Stromal cell of bone marrow (primary cell): ENCODE results near the gene COL4A2.
A peak's percentile ranks its signal among the peaks of the same experiment; 100 is the strongest.

Source experiments
- DNase-seq: peaks from one replicate; pipeline ENCODE4 v3.0.0-alpha.2; 2012; ENCODE audit warnings: low read depth

Gene COL4A2

DNA sequence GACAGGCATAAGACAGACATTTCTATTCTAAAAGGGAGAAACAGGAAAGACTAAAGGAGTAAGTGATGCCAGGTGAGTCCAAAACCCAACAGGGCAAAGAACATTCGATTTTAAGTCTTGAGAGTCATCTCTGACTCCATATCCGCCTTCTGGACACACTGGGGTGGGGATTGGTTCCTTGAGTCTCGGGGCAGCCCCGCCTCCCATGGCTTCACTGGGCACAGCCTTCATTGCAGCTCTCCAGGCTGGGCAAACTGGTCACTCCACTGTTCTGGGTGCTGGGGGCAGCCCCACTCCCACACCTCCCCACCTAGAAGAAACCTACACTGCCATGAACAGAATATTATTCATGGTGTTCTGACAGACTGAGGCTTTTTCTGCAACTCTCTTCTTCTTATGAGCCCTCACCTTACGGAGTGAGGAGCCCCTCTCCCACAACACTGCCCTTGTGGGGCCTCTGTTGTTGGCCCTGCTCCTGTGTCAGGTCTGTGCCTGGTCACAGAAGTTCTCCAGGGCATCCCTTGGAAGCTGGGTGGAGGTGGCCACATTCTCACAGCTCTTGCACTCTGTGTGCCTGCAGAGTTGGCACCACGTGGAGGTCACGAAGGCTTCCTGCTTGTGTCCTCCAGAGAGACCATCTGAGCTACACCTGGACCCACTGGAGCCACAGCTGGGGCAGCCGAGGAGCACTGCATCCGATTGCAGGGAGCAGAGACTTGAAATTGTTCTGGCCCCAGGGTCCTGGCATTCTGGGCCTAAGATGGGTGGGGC, 95.4 kb downstream of the COL4A2 start:
- DNase-seq, result no peak

DNA sequence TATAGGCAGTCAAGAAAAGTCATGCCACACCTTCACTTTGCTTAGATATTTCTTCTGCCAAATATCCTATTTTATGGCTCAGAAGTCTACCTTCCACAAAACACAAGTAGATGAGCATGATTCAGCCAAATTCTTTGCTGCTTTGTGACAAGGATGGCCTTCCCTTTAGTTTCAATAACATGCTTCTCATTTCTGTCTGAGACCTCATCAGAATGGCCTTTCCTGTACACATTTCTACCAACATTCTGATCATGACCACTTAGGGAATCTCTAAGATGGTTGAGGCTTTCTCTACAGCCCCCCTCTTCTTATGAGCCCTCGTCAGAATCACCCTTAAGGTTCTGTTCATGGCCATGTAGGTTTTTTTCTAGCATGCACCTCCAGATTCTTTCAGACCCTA, 96.2 kb downstream of the COL4A2 start:
- no peak for DNase-seq

DNA sequence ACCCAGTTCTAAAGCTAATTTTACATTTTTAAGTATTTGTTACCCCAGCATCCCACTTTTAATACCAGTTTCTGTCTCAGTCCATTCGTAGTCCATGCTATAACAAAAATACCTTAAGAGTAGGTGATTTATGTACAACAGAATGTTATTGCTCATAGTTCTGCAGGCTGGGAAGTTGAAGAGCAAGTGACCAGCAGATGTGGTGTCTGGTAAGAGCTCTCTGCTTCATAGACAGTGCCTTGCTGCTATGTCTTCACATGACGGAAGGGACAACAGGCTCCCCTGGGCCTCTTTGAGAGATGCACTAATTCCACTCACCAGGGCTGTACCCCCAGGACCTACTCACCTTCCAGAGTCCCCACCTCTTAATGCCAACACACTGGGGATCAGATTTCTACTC, 96.6 kb downstream of the COL4A2 start:
- no peak for DNase-seq

DNA sequence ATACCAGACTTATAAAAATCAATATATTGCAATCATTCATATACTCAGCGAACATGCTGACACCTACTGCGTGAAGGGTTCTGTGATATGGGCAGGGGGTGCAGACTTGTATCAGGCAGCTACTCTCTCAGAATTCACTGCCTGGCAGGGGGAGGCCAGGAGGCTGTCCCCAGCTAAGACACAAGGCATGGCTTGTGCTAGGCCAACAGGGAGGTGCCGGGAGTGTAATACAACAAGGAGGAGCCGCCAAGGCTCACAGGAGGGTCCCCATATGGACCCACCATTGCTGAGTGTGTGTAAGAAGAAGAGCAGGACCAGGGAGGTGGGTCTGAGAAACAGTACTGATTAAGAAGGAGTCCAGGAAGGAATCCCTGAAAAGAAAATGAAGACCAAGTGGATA, 97.2 kb downstream of the COL4A2 start:
- no peak for DNase-seq

DNA sequence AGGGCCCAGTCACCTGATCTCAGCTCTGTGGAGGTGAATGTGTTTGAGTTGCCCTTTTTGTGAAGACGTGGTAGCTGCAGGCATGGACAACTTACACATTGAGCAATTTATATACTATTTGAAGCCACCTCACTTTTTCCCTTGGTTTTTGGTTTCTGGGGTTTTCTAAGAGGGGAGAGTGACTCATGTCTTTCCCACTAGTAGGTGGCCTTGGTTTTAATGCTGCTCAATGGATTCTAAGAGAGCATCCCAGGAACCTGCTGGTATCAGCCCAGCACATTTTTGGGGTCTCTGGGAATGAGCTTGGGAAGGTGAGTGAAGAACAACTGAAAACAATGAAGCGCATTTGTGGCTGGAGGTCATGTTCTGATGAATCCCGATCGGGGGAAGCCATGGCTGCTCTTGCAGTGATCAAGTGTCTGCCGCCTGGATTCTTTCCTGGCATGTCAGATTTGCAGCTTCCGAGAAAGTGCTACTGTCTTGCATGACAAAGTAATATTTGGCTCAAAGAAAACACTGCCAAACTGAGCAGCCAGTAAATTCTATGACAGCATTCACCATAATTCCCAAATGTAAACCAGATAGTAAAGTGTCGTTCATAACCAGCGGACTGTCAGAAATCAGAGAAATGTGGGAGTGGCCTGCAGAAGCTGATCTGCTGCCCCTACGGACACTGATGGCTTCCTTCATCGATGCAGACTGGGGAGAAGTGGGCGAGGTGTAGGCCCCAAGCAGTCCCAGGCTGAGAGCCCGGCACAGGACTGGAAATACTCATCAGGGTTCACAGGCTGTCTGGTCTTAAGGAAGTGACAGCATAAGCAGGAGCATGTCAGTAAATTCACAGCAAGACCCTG, 98.7 kb downstream of the COL4A2 start:
- peak; percentile 80 for DNase-seq

DNA sequence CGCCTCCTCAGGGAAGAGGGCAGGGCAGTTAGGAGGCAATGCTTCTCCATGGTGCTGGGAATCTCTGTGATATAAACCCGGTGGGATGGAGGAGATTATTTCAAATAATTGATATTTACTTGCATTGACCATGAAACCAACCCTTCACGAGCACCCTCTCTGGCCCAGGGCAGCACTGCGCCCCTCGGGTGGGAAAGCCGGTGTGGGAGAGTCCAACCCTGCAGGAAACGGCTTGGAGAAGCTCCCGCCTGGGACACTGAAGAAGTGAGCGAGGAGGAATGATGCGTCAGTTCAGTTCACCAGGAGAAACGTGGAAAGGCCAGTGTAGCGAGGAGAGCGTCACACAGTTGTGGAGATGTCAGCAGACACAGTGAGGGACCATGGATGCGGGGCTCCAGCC, 99.9 kb downstream of the COL4A2 start:
- DNase-seq, result no peak

DNA sequence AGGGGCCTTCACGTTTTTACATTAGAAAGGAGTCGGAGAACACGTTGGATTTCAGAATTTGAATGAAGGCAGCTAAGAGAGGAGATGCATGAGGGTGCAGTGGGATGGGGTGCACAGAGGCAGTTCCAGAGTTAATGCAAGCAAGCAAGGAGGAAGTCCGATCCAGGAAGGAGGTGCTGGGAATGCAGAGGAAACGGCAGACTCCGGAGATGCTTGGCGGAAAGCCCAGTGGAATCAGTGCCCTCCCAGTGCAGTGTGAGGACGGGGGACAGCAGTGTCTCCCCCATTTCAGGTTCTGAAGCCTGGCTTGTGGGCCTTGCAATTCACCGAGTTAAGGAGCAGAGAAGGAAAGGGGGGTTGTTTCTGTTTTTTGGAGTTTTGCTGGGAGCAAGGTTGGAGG, 100.4 kb downstream of the COL4A2 start:
- no peak for DNase-seq

DNA sequence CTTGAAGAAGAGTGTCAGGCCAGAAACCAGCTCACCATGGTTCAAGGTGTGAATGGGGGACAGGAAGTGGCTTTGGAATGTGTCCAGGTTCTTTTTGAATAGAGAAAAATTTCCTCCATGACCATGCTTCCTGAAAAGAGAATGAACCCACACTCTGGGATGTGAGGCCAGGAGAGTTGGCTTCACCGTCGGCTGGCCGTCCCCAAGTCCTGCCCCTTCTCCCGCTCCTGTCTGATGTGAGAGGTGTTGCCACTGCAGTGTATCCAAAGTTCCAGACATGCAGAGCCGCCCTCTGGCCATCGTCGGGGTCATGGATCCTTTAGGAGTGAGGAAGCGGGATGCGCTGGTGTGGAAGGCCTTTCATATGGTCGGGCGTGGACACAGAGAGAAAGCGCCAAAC, 101.2 kb downstream of the COL4A2 start:
- no peak for DNase-seq

DNA sequence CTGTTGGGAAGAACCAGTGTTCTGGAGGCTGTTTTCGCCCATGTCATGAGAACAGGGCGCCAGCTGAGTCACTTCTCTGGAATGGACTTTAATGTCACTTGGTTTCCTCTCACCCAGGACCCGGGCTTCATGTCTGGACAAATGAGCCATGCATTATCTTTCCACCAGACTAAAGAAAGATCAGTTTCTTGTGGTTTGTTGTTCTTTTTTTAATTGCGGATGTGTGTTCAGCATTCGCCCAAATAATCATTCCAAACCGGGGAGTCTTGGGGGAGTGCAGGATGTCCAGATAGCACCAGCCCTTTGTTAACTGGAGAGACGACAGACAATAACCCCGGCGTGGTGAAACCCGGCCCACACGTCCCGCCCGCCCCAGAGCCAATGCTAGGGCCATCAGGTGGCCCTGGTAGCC, 102.5 kb downstream of the COL4A2 start:
- peak; percentile 46 for DNase-seq

DNA sequence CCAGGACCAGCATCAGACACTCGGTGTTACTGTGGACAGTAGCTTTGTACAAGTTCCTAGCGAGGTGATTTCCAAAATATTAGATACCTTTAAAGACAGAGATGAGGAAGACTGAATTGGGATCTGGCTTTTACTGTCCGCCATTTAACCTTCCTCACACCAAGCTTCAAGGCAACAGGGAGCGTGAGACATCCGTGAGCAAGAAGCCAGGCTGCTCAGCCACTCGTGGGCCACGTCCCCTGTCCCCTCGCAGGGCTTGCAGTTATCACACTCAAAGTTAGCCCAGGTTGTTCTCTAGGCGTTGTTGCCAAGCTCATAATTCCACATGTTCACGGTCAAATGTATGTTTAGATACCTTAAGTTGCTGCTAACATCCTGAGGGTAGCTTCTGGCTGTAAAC, 102.9 kb downstream of the COL4A2 start:
- no peak for DNase-seq

DNA sequence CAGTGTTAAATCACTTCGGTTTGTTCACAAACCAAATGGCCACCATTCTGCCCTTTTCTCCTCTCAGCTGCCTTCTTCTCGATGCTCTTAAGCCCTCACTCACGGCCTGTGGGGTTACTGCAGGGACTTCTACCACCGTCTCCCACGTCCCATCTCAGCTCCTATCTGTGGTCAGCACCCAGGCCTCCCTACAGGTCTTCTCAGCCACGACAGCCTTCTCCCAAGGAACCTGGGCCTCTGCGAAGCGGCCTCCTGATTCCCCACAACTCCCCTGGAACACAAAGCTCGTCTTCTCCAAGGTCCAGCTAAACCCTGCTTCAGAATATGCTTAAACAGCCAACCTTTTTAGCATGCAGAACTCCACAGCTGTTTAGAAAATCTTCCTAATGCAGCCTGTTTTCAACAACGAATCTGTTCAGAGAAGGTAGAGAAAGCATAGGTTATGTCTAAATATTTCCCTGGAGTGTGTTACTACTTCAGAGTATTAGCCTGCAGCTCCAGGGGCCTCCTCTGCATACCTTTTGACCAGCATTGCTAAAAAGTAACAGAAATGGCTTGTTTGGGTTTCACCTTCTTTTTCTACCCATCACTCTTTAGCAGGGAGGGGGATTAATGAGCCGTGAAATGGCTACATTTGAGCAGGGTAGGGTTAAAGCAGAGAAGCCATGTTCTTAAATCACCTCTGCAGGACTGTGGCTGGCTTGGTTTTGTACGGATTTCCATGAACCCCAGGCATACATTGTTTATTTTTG, 104.0 kb downstream of the COL4A2 start:
- DNase-seq, result no peak

DNA sequence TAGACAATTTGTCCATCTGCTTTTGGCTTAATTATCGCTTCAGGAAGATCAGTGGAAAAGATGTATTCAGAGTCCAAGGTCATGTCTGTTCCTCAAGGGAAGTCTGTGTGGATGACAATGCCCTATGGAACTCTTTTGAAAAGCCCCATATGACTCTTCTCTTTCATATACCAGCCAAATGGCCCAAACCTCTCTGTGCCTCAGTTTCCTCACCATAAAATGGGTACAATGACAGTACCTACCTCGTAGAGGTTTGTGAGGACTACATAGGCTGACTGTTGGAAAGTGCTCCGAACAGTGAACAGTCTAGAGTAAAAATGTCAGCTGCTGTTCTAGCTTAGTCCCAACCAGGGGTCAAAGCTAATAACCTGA, 104.6 kb downstream of the COL4A2 start:
- no peak for DNase-seq

DNA sequence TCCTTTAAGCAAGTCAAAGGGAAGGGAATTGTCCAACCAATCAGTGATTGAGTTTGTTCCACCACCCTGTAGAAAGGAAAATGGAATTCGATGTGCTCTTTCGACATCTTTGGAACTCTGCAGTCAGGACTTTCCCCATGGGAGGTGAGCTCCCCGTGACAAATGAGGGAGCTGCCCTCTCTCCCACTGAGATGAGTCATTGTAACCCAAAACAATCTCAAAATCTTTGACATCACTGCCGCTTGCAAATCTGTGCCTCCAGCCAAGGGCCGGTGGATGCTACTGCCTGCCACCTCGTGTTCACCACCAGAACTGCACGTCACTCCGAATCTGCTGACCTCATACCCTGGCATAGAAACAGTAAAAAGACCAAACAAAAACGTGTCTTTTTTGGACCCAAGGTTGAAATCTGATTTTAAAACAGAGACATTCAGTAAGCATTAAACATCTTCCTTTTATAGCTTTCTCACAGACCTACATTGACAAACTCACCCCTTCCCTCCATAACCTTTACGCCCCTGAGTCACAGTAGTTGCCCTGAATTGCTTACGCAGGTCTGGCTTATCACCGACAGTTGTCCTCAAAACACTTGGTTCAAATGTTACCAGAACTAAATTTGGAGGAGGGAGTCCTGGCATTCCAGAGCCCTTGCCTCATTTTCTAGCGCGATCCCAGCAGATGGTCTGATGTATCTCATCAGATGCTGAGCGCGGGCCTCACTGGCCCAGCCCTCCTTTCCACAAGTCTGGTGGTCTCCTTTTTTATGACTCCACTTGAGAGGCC, 105.2 kb downstream of the COL4A2 start:
- DNase-seq, result peak; percentile 99

DNA sequence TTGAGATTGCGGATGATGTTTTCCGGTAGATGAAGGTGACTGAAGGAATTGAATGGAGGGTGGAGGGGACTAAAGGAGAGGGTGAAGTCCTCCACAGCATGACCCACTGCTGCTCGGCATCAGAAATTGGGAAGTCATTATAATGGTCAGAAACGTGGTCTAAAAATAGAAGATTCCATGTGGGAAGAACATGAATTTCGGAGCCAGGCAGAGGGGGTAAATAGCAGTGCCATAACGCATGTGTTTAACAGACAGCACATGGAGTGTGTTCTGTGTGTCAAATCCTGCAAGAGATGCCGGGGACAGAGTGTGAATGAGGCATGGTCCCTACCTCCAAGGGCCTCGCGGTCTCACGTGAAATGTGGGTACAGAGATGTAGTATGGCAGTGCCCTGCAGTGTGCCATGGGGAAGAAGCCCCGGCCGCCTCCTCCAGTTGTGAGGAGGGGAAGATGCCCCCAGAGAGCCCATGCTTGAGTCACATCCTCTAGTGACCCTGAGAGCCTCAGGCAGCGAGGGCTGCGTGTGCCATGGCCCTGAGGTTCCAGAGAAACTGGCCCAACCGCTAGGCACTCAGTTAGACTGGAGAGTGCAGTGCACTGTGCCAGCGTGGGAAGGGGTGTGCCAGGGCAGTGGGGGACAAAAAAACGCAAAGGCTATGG, 106.1 kb downstream of the COL4A2 start:
- DNase-seq, result no peak

DNA sequence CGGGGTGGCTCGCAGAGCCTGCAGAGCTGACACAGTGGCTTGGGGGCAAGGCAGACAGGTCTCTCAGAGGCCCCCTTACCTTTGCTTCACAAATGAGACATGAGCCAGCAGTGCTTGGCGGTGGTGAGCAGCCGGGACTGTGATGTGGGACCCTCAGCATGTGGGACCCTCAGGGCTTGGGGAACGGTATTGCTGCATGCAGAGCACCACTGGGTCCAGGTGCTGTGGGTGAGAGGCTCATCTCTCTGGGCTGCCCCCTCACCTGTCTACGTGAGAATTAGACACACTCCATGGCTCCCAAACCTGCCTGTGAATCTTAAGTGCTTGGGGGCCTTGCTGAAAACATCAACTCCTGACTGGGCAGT, 106.6 kb downstream of the COL4A2 start:
- DNase-seq, result no peak

DNA sequence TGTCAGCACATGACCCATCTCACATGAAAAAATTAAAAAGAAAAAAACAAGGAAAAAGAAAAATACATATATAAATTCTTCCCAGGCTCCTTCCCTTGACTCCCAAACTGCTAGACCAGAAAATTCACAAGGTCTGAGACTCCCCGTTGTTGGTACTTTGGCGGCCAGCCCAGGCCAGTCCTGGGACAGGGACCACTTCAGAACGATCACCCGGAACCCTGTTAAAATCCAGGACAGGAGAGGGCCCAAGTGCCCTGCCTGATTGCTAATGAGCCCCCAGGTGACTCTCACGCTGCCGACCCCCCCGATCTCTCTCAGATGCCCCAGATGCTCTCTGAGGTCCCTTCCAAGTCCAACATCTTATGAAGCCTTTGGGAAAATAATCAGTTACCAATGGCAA, 107.2 kb downstream of the COL4A2 start:
- DNase-seq, result no peak

DNA sequence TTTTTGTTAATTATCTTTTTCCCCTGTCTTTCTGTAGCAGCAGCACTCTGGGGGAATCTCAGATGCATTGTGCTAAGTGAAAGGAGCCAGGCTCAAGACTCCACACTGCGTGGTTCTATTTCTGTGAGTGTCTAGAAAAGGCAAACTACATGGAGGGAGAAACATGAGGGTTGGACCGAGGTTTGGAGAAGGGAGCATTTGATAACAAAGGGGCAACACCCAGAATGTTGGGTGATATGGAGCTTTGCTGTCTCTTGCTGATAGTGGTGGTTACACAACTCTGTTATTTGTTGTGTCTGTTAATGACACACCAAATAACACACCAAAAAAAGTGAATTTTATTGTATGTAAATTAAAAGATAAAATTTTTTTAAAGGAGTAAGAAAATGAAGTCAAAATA, 107.8 kb downstream of the COL4A2 start:
- no peak for DNase-seq

DNA sequence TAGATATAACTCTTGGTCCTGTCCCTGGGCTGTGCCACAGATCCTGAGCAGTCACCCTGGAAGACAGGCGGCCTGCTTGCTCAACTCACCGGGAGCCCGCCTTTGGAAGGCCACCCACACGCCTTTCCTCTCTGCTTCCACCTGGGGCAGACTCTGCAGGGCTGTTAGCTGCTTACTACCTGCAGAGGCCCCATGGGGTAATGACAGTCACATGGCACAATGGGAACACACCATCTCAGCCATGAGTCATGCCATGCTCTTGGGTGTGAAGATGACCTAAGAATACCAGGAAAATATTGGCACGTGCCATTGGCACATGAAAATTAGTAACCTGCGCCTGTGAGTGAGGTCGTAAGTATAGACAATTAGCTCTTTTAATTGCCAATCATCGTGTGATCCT, 108.6 kb downstream of the COL4A2 start:
- DNase-seq, result no peak

DNA sequence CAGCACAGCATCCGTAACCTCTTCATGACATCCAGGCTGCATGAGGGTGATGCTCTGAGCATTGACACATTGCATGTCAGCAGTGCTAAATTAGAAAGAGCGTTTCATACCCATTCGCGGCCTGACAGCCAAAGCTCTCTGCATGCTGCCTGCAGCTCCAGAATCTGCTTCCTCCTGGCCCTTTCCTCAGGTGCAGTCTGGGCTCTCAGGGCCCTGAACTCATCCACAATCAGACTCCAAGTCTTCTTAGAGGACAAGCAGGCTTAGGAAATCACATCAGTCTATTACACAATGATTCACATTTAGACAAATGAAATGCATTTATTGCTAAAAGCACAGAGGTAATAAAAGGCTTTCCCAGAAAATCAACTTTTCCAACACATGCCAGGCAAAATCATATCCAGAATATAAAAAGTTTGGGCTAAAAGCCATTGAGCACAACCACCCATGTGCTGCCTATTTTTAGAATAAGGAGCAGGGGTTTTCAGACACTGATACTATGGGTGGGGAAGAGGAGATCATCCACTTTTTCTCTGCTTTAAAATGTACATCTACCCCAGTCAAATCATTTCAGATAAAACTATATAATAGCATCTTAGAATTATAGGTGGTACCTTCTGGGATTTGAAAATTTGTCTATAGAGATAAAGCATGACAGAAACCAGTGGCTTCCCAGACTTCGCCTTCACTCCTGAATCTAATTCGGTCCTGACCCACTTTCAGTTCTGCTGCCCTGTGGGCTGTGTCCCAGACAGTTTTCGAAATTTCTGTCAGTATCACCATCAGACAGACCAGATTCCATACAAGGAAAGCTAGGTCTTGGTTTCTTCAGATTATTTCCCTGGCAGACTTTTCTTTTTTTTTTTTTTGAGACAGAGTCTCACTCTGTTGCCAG, 109.3 kb downstream of the COL4A2 start:
- DNase-seq, result no peak

DNA sequence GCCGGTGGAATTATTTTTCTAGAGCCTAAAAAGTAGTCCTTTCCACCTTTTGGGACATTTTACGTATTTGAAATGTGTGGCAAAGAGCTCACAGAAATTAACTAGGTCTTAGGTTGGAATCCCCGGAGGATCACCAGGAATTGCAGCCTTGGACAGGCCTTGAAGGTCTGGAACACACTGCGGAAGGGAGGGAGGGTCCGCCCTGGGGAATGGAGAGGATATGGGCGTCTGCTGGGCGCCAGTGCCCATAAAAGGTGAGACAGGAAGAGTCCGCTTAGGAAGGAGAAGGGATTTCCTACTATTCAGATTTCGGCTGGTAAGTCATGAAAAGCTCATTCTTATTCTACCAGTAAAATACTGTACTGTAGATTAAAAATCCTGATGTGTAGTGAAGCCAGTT, 111.9 kb downstream of the COL4A2 start:
- no peak for DNase-seq

DNA sequence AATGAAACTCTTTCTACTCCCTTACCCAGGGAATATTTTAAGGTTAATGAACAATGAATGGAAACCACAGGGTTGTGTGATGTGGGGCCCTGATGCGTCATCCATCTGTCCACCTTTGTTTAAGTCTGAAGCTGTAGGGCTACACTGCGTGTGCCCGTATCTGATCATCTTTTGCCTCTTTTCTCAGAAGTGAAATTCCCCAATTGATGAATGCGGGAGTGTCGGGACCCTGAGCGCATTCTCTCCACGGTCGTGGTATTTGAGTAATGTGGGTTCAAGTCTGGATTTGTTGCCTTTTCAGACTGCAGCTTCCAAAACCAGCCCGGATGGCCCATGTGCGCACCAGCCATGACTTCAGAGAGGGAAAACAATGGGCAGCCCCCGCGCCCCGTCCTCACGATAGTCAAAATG, 112.3 kb downstream of the COL4A2 start:
- no peak for DNase-seq
